GM13977 (cell line): ENCODE results near the gene ZGPAT.

ENCODE experiments used
- DNase-seq: peaks from one replicate; pipeline ENCODE4 v3.0.0; 2012; ENCODE audit warnings: low spot score
- in situ Hi-C: fragments of 300-500 bp; cut with MboI; formaldehyde crosslinking; loops from one replicate; pipeline ENCODE4 v1.12.0; 2022; ENCODE audit warnings: low sequenced_read_pairs, low pct_unique_long_range_greater_than_20kb, mixed read lengths, inconsistent platforms; ENCODE audit not compliant: unreplicated experiment
- TF ChIP-seq, protein P1 (sequence below): IDR thresholded peaks from 2 replicates; pipeline ENCODE4 v1.5.1; 2012; ENCODE audit warnings: mild to moderate bottlenecking, control low read depth; ENCODE audit not compliant: insufficient read depth; ENCODE audit errors: extremely low read depth, missing control alignments

Gene ZGPAT

DNA sequence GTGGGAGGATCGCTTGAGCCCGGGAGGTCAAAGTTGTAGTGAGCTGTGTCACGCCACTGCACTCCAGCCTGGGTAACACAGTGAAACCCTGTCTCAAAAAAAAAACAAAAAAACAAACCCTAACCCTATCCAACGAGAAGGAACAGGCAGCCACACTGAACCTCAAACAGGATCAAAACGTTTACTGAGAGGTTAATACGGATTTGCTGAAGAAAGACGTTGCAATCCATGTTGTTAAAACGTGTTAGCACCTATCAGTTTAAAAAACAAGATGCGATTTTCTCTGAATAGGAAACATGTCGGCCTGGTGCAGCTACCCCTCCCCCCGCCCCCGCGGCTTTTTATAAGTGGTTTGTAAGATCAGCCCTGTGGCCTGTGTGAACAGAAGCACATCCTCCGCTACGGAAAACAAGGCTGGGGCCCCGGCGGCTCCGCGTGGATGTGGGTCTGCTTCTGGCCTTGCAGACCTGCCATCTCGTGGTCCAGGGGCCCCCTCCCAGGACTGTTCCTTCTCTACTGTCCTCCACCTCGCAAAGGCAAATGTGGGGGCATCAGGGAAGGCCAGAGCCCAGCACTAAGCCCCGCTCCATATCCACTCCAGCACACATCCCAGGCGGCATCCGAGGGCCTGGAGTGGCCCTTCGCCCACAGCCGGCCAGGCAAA, 43.1 kb downstream of the ZGPAT start:
- in situ Hi-C loops = no loop called here
- DNase-seq = peak; percentile 35
- TF ChIP-seq, protein P1, sequence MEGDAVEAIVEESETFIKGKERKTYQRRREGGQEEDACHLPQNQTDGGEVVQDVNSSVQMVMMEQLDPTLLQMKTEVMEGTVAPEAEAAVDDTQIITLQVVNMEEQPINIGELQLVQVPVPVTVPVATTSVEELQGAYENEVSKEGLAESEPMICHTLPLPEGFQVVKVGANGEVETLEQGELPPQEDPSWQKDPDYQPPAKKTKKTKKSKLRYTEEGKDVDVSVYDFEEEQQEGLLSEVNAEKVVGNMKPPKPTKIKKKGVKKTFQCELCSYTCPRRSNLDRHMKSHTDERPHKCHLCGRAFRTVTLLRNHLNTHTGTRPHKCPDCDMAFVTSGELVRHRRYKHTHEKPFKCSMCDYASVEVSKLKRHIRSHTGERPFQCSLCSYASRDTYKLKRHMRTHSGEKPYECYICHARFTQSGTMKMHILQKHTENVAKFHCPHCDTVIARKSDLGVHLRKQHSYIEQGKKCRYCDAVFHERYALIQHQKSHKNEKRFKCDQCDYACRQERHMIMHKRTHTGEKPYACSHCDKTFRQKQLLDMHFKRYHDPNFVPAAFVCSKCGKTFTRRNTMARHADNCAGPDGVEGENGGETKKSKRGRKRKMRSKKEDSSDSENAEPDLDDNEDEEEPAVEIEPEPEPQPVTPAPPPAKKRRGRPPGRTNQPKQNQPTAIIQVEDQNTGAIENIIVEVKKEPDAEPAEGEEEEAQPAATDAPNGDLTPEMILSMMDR = no peak

DNA sequence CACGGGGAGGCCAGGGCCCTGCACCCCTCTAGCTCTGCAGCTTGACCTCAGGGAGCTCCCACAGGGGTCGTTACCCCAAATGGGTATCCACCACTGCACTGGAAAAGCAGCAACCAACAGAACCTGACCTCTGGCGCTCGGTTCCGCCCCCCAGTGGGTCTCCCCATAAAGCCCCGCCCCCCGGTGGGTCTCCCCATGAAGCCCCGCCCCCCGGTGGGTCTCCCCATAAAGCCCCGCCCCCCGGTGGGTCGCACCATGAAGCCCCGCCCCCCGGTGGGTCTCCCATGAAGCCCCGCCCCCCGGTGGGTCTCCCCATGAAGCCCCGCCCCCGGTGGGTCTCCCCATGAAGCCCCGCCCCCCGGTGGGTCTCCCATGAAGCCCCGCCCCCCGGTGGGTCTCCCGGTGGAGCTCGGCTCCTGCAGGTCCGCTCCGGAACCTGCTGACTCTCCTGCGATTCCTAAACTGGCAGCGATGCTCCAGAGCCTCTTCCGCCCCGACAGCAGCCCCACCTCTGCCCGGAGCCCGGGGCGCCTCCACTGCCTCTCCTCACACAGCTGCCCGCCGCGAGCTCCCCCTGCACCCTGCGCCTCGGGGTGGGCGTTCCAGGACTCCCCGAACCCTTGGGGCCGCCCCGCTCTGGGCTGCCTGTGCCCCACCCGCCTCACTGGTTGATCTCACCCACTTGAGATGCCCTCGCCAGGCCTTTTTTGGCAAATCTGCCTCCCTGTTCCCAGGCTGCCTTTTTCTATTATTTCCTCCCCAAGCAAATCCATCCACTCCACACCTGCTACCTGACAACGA, 43.8 kb downstream of the ZGPAT start:
- TF ChIP-seq, protein P1 = no peak
- in situ Hi-C loops = no loop called here
- DNase-seq = peak; percentile 27

DNA sequence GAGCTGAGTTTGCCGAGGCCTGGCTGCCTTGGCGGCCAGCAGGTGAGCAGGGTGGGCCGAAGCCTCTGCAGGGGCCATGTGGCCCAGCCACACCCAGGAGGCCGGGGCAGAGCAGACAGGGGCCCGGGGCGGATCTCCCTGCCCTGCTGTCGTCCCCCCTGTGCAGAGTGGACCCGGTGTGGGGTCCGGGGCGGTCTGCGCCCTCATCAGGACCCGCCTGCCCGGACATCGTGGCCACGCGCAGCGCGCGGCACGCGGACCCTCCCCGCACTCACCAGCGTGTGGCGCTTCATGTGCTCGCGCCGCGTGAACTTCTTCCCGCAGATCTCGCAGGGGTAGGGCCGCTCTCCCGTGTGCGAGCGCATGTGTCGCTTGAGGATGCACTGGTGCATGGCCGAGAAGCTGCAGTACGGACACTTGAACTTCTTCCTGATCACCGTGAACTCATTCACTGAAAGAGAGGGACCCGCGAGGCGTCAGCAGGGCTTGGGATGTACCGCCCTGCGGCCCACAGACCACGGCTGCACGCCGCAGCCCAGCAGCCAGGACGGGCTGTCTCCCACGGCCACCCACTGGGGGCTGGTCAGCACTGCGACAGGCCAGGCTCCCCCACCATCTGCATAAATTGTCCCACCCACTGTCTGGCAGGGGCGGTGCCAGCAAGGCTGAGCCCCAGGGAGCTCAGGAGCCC, 44.7 kb downstream of the ZGPAT start:
- in situ Hi-C loops = no loop called here
- DNase-seq = peak; percentile 14
- TF ChIP-seq, protein P1 = no peak

- TF ChIP-seq, protein P1 = no peak
- peak; percentile 14 for DNase-seq
- in situ Hi-C loops = no loop called here
Observed at GRCh38 chr20:63753381-63753780, 45.5 kb downstream of the ZGPAT start.

GRCh38 chr20:63754008-63754407, 46.2 kb downstream of the ZGPAT start:
- in situ Hi-C loops = no loop called here
- DNase-seq = no peak
- TF ChIP-seq, protein P1 = no peak

DNA sequence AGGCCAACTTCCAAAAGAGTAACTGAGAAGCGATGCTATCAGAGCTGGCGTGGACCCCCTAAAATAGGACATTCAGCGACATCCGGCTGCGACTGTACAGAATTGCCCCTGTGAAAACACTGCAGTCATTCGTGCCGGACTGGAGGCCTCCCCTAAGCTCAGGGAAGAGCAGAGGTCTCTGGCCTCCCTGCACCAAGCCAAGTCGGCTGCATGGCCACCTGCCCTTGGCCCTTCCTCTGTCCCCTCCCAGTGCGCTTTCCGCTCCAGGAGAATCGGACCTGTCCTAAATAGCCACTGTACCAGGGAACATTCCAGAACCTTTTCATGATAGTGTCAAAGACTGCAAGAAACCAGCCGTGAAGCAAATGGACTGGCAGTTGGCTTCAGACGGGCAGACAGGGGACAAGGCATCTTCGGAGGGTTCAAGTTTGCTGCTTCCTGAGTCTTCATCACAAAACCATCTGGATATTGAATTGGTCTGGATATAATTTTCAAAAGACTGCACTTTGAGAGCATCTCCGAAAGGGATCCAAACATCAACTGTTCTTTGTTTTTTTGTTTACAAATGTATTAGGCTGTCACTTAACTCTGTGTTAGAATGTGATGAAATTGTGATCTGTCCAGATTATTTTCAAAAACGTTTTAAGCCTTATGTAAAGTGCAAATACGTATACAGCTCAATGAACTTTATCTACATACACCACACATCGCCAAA, 48.3 kb downstream of the ZGPAT start:
- no peak for DNase-seq
- TF ChIP-seq, protein P1 = no peak
- in situ Hi-C loops = no loop called here
